GM21723 (cell line): Measurements from ENCODE around the gene SLC22A6.

Experiments
- ATAC-seq: cut with Tn5 transposase; IDR thresholded peaks from one replicate; pipeline ENCODE4 v1.9.1; 2021; ENCODE audit warnings: mild to moderate bottlenecking, moderate library complexity; ENCODE audit not compliant: unreplicated experiment

Gene SLC22A6, protein sequence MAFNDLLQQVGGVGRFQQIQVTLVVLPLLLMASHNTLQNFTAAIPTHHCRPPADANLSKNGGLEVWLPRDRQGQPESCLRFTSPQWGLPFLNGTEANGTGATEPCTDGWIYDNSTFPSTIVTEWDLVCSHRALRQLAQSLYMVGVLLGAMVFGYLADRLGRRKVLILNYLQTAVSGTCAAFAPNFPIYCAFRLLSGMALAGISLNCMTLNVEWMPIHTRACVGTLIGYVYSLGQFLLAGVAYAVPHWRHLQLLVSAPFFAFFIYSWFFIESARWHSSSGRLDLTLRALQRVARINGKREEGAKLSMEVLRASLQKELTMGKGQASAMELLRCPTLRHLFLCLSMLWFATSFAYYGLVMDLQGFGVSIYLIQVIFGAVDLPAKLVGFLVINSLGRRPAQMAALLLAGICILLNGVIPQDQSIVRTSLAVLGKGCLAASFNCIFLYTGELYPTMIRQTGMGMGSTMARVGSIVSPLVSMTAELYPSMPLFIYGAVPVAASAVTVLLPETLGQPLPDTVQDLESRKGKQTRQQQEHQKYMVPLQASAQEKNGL

DNA sequence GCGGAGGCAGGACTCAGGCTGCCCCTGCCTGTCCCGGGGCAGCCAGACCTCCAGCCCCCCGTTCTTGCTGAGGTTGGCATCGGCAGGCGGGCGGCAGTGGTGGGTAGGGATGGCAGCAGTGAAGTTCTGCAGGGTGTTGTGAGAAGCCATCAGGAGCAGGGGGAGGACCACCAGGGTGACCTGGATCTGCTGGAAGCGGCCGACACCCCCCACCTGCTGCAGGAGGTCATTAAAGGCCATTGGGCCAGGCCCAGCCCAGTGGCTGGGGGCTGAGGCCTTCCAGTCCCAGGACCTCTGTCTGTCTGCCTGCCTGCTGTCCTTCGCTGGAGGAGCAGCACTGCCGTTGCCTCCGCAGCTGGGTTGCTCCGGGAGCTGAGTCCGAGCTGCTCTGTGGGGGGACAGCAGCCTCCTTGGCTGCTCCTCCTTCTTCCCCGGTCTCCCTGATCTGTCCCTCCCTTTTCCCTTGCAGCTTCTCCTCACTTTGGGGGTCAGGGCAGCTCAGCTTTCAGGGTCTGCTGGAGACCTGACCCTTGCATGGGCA, at the start of gene SLC22A6:
Gene SLC22A6 (minus strand): TSS at position 517 of the 541 bp plus-strand sequence. CDS start 277 bp downstream, at position 240.
- ATAC-seq: no peak

DNA sequence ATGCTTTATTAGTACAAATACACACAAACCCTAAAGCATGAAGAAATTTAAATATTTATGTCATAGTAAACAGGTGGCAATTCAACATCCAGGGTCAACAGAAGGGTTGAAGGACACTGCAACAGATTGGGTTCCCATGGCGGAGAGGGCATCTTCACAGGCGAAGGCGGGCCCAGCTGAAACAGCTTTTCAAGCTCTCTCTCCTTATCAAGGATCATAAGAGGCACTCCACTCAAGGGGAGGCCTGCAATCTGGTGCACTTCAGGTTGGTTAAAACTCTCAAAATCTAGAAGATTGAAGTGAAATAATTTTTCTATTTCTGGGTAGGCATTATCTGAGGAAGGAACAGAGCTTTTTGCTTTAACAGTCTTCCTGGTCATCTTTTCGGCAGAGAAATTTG, 47.7 kb upstream of the SLC22A6 start:
- no peak for ATAC-seq

DNA sequence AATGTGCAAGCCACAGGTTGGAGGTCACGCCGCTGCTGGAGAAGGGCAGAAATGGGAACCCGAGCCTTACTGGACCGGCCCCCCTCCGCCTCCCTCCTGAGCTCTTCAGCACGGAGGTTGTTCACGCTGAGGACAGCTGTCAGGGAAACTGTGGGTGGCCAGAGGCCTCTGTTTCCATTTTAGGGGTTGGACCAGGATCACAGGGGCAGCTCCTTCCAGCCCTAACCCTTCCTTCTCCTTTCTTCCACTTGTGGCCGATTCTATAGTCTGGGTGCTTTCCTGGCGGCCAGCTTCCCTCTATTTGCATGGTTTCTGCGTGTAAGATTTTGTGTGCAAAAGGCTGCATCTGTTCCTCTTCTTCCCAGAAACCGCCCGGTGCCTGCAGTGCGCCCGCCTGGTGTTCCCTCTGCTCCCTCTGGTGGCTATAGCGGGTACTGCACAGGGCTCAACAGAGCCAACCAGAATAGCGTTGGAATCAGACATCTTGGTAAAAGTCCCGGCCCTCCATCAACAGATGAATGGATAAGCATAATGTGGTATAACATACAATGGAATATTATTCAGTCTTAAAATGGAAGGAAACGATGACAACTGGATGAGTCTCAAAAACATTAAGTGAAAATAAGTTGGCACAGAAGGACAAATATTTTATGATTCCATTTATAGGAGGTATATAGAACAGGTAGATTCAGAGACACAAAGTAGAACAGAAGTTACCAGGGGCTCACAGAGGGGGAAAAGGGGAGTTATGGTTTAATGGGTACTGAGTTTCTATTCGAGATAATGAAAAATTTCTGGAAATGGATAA, 39.3 kb upstream of the SLC22A6 start:
- peak; percentile 54 for ATAC-seq

DNA sequence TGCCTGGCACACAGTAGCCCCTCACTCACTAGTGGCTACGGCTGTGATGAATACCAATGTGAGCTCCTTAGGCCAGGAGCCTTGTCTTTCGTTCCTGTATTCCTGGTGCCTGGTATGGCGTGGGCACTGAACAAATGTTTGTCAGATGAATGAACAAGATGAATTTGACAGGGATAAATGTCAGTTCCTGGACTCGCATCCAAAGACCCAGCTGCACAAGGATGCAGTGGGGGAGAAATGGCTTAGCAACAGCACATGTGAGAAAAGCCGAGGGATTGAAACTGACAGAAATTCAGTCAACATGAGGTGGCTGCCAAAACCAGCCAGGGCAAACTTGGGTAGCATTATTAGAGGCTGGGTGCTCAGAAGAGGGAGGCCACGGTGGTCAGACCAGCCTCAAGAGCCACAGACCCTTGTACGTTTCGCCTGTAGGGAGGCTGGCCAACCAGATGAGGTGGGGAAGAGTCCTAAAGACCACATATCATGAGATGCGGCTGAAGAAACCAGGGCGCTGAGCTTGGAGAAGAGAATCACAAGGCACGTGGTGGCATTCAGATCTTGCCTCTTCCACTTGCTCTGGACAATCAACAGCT, 38.6 kb upstream of the SLC22A6 start:
- ATAC-seq: no peak

DNA sequence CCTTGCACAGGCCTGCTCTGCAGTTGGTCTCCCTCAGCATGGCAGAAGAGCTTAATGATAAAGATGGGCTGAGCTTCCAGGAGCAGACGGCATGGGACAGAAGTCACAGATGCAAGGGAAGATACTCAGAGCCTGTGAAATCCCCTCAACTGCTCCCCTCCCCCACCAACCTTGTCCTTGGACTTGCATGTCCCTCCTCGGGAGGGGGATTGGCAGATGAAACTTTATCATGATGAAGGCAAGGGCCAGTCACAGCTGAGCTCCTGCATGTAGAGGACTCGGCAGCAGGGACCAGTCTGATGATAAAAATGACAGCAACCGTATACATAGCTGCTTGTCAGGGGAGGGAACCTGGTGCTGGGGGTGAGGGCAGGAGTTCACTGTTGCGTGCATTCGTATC, 37.7 kb upstream of the SLC22A6 start:
- no peak for ATAC-seq

DNA sequence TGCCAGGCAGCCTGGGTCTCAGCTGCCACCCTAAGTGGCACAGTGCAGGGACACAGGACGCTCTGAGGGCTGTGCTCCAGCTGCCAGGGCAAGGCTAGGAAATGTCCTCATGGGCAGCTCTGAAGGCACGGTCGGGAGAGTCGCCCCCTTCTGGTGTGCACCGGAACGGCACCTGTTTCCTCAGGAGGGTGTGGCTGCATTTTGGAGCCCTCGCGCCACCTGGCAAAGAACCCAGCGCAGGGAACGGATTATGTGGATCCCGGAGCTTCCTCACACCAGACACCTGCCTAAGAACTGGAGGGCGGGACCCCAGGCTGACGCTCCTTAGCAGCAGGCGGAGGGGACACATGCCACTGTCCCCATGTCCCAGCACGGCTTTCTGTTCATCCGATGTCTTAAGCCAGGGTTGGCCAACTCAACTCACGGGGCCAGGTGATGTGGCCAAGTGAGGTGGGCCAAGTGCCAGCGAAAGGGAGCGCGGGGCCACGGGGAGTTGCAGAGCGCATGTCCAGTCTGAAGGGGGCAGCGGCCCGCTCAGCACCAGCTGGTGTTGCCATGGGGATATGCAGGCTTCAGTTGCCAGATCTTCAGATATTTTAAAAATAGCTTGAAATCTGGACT, 36.0 kb upstream of the SLC22A6 start:
- no peak for ATAC-seq

DNA sequence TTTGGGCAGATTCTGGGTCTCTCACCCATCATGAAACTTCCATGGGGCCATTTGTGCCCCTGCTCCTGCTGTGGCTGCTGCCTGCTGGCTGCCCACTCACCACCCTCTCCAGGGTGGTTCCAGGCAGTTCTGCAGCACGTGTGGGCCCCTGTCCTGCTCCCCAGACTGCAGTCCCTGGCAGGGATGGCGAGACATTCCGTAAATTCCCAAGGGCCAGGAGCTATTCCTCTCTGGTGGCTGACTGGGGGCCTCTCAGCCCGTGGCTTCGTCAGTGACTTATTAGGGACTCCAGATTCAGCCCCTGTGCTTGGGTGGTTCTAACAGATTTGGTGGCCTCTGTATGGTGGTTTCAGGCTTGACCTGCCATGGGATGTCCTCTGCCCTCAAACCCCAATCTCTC, 34.7 kb upstream of the SLC22A6 start:
- no peak for ATAC-seq

DNA sequence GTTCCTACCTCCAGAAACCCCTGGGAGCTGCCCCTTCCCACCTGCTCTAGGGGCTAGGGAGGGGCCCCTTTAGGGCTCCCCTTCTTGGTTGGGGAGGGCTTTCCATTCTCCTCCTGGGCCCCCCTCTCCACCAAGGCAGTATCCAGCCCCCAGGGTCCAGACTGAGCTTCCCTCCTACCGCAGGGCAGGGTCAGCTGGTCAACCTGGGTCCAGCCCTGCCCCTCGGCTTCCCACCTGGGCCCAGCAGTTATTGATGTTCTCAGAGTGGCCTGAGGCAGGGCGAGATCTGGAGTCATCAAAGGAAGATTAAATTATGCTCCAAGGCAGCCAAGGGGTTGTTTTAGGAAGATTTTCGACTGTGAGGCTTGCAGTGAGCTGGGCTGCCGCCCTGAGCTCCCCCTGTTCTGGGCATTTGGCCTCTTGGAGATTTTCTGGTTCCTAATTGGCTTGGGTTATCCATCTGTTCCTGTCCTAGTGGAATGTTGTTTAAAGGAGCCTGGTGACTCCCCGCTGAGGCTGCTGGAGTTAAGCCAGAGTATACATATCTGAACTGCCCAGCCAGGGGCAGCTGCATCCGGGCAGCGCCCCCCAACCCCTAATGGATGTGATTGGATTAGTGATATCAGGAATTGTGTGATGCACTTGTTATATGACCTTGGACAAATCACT, 32.7 kb upstream of the SLC22A6 start:
- no peak for ATAC-seq

DNA sequence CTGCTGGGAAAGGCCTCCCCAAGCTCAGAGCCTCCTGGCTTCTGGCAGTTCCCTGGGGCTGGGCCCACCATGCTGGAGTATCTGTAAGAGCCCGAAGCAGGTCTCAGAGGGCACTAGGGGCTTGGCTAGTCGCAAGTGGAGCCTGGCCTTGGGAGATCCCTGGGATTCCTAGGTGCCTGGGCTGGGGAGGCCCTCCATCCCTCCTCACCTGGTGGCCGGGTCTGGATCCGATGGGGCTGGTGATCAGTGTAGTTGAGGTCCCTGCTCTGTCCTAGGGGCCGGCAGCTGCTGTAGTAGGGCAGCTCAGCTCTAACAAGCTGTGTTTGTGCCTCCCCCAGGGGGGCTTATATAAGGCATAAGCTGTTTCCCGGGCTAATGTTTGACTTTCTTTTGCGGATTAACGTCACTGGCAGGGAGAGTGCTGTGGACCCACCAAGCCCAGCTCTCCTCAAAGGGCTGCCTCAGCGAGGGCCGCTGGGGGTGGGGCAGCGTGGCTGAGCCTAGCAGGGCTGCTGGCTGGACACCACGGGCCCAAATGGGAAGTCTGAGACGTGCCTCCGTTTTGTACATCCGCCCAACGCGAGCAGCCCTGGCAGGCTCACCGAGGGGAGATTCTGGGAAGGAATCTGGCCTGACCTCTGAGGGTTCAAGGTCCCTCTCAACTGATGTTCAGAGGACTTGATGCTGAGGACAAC, 30.9 kb upstream of the SLC22A6 start, which contains the start of gene SLC22A8:
Gene SLC22A8 (minus strand): TSS at position 321 of the 695 bp plus-strand sequence. CDS start 883 bp downstream, outside the sequence.
- no peak for ATAC-seq

DNA sequence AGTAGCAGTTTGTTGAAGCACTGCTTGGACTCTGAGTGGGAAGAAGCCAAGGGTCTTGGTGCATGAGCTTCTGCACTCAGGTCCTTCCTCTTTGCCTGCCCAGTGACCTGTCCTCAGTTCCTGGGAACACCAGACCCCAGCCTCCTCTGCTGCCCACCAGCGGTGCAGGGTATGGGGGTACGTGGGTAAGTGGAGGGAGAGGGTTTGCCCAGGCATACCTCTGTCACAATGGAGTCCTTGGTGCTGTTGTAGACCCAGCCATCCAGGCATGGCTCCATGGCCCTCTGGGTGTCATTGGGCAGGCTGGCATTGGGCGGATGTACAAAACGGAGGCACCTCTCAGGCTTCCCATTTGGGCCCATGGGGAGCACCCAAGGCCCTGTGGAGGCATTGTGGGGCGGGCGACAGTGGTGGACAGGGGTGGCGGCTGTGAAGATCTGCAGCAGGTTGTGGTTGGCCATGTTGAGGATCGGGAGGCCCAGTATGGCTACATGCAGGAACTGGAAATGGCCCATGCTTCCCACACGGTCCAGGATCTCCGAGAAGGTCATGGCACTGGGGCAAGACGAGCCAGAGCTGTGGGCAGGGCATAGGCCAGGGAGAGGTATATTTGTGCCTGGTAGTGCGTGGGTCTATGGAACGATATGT, 29.8 kb upstream of the SLC22A6 start:
- no peak for ATAC-seq

DNA sequence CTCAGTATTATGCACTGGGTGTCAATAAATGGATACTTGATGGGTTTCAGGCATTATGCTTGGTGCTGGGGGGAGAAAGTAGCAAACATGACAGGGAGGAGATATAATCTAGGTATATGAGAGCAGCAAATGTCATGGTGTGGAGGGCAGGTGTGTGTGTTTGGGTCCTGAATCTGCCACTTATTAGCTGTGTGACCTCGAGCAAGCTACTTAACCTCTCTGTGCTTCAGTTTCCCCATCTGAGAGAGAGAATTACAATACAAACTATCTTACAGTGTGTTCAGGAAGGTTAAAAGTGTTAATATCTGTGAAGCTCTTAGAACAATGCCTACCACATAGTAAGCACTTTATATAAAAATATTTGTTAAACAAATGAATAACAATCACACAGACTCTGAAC, 28.1 kb upstream of the SLC22A6 start:
- no peak for ATAC-seq

DNA sequence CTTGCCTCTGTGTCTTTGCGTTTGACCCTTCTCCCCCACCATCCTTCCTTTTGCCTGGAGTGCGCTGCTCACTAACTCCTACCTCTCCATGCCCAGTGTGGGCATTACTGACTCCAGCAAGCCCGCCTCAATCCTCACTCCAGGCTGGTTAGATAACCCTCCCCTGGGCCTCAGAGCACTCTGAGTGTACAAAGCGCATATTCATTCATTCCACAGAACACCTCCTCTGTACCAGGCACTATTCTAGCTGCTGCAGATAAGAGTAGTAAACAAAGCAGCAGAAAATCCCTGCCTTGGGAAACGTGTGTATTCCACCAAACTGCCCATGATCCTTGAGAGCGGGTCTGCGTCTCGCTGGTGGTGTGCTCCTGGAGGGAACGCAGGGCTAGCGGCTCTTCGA, 27.7 kb upstream of the SLC22A6 start:
- ATAC-seq: no peak

DNA sequence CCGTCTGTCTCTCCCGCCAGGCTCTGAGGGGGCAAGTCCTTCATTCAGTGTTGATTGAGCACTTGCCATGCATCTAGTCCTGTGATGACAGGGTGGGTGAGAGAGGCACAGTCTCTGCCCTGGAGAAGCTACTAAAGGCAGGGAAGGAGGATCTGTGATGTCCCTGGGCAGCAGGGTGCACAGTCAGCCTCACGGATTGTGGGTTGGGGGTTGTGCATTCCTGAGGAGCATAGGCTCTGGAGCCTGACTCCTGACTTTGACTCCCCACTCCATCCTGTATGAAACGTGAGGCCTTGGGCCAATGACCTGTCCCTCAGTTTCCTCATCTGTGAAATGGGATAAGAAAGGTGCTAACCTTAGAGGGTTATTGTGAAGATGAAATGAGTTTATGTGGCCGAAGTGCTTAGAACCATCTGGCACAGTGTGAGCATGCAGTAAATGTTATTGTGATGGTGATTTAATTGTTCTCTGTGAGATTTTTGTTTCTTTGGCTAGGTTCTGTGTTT, 26.2 kb upstream of the SLC22A6 start:
- no peak for ATAC-seq

DNA sequence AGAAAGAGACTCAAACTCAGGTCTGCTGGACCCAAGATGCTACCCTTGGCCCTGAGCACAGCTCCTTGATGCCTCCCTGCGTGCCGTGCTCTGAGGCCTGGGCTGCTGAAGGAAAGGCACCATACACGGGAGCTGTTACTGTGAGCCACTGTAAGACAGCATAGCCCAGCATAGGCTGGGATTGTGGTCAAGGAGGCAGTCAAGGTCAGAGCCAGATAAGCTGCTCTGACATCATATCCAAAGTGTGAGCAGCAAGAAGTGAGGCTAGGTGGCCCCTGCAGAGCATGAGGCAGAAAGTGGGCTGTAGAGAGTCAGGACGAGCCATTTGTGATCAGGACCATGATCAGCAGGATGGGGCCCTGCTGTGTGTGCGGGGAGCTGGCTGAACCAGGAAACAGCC, 23.2 kb upstream of the SLC22A6 start:
- ATAC-seq: no peak

DNA sequence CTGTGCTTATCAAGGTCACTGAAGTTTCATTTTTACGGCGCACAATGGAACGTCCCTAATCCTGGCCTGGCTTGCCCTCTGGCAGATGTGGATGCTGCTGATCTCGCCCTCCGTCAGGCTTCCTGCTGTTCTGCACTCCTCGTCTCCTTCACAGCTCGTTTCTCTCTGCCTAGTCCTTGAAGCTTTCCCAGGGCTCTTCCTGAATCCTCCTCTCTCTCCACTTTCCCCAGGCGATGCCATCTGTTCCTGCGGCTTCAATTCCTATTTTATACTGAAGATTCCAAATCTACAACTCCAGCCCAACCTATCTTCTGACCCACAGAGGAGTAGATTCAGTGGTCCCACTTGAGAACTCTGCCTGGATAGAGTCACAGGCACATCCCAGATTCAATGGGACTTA, 16.7 kb upstream of the SLC22A6 start:
- ATAC-seq: no peak

DNA sequence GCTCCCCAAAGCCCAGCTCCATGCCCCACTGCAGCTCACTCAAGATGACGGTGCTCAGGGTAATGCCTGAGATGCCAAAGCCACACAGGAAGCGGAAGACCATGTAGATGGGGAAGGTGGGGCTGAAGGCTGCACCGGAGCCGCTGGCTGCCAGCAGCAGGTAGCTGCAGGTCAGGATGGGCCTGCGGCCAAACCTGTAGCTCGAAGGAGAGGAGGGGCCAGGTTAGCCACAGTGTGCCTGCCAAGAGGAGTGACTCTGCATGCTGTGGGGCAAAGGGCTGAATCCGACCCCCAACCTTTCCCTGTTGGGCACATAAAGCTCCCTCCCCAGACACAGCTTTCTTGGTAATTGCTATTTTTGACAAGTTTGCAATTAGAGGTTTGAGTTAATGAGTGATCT, 14.9 kb upstream of the SLC22A6 start:
- ATAC-seq: no peak

DNA sequence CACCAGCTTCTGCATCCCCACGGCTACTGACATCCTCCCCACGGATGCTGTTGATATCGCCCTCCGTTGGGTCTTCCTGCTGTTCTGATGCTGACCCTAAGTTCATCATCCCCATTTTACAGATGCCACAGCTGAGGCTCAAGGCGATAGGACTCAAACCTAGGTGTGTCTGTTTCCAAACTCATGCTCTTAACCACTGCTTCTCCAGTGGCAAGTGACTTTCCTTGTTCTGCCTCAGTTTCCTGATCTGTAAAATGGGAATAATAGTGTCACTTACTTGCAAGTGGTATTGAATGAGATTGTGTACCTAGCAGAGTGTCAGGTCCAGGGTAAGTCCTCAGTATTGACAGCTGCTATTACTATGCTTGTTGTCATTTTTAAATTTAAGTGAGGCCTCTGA, 14.4 kb upstream of the SLC22A6 start:
- no peak for ATAC-seq

DNA sequence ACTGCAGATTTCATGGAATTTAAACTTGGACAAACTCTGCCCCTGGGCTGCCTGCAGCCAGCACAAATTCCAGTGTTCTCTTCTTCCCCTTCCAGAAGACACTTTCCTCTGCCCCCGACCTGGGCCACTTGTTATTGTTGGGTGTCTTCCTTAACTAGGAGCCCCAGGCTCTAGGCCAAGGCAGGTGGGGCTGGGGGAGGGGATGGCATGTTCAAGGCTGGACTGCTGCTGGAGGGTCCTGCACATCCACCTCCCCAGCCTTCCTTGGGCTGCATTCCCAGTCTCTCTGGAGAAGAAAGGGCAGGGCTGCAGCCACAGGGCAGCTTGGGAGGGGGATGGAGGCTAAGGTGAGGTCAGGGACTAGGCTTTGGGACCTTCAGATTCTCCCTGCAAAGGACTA, 11.5 kb upstream of the SLC22A6 start:
- no peak for ATAC-seq

DNA sequence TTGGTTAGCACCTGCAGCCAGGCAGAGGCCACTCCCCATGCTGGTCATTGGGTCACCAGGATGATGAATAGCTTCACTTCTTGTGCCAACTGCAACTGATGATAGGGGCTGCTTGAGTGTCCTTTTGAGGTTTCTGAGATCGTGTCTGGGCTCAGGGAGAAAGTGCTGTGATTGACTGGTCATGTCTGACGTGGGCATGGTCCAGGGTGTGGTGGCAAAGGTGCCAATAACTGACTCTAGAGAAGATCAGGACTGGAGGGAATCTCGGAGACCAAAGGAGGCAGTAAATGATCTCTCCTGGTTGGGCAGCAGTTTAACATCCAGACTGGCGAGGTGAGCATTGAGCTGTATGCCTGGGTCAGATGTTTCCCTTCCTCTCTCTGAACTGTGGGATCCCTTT, 10.0 kb upstream of the SLC22A6 start:
- ATAC-seq: no peak
